ENCODE results near the gene PAN3.

Gene PAN3

DNA sequence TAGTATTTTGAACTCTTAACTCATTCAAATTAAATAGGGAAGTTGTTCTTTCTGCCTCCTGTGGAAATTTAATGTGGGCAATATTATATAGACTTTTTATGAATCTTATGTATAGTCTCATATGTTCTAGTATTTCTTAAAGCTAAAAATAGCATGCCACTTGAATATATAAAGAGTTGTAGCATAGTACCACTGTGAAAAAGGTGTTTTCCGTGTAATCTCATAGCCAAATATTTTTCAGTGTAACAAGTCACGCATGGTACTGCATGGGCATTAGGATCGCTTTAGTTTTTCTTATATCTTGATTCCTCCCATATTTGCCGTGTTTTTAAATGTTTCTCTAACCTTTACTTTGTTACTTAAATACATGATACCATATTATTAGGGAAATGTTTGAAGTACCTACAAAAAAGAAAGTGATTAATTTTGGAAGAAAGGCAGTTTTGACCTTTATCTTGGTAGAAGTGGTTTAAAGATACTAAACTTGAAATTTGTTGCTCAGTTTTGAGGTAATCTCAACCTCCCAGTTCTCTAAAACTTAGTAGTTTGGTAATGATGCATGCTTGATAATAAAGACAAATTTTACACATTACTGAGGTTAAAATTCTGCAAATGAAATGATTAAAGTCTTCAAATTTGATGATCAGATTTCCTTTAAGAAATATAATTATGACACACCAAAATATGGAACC, 81.2 kb downstream of the PAN3 start:
- DNase-seq, result no peak
- TF ChIP-seq POLR2A (IDR thresholded peaks at IDR 0.05; ENCODE audit: low read length) (no peak), GATA1 (IDR thresholded peaks at IDR 0.05; ENCODE audit: low read depth, low read length) (no peak)

DNA sequence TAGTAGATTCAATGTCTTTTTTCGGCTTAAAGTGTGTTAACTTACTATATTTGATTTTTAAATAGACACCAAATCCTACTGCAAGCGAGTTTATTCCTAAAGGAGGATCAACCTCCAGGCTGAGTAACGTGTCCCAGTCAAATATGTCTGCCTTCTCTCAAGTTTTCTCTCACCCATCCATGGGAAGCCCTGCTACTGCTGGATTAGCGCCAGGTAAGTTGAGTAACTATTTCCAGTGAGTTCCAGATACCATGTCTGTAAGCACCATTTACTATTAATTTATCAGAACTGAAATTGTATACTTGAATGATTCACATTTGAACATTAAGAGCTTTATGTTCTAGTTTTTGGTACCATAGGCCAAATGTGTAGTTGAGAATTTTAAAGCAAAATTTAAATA, 81.8 kb downstream of the PAN3 start:
- TF ChIP-seq POLR2A (IDR thresholded peaks at IDR 0.05; ENCODE audit: low read length), result no peak
- TF ChIP-seq GATA1 (IDR thresholded peaks at IDR 0.05; ENCODE audit: low read depth, low read length), result no peak
- DNase-seq, result peak; percentile 4 to 37

DNA sequence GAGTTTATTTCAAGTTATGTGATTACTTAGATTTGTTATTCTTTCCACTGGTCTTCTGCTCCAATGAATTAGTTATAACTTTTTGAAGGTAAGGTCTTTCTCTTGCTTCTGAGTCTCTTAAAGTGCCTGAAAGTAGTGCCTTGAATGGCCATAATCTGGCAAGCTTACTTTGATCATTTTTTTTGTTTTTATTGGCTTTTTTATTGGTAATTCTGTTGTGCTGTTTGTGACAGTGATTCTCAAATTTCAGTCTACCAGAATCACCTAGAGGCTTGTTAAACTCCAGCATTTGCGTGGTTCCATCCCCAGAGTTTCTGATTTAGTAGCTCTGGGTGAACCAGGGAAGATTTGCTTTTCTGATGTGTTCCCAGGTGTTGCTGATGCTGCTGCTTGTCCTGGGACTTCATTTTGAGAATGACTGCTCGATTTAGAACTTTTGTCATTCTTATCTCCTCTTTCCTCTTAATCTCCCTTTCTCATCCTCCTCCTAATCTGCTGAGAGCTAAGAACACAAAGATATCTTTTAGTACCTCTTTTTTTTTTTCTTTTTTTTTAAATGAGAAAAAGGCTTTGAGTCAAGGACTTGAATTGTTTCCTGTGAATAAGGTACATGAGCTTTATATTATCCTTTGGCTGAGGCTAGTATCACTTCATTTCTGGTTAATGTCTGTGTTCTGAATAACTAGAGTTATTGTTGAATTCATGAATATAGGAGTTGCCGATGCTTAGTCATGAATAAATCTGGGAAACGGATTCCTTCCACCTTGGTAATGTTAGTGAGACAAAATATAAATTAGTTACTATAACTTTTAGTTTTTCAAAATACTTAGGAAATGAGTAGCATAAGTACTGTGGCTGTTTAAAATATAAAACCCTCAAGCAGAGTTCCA, 91.4 kb downstream of the PAN3 start:
- TF ChIP-seq GATA1 (IDR thresholded peaks at IDR 0.05; ENCODE audit: low read depth, low read length) (no peak), POLR2A (IDR thresholded peaks at IDR 0.05; ENCODE audit: low read length) (no peak)
- DNase-seq, result no peak

DNA sequence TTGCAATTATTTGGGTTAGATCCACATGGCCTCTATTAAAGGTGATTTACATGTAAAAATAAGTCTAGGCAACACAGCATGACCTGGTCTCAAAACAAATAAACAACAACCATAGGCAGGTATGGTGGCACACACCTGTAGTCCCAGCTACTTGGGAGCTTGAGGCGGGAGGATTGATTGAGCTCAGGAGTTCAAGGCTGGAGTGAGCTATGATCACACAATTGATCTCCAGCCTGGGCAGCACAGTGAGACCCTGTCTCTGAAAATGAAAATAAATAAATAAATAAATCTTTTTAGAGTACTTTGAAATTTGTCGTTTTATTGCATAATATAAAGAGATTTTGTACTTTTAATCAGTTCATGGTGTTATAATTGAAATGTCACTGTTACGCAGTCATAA, 93.3 kb downstream of the PAN3 start:
- no peak for DNase-seq
- TF ChIP-seq POLR2A (IDR thresholded peaks at IDR 0.05; ENCODE audit: low read length) (no peak), GATA1 (IDR thresholded peaks at IDR 0.05; ENCODE audit: low read depth, low read length) (no peak)

DNA sequence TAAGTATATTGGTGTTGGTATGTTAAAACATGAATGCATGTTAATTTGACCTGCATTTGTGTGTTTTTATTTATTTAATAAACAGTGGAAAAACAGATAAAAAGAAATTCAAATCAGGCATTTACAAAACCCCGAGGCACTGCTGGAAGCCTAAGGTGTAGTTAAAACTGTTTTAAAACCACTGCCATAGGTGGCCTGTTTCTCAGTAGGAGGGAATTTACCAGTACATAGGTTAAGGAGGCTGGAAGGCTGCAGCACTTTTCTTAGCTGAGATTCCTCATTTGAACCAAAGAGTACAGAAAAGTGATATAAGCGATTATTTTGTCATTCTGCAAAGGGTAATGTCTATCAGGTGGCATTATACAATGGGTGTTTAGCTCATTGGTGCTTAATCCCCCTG, 99.6 kb downstream of the PAN3 start:
- no peak for DNase-seq
- TF ChIP-seq POLR2A (IDR thresholded peaks at IDR 0.05; ENCODE audit: low read length), result no peak
- no peak for TF ChIP-seq GATA1 (IDR thresholded peaks at IDR 0.05; ENCODE audit: low read depth, low read length)

DNA sequence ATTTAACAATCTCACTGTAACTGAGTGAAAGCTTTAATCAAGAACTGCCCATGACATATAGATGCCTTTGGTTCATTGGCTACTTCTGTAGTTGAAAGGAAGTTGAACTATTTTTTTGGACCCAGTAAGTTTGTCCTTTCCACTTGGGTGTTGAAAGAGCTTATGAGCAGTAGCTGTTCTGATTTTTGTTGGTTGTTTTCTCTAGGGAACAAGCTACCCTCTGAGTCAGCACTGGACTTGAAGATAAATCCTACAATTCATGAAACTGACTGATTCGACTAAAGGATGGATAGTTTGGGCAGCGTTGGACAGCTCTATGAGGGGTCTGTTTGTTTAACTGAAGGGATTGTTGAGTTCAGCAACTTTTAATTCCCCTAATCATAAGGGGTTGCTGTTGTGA, 101.0 kb downstream of the PAN3 start:
- TF ChIP-seq POLR2A (IDR thresholded peaks at IDR 0.05; ENCODE audit: low read length), result no peak
- TF ChIP-seq GATA1 (IDR thresholded peaks at IDR 0.05; ENCODE audit: low read depth, low read length), result no peak
- DNase-seq, result no peak

DNA sequence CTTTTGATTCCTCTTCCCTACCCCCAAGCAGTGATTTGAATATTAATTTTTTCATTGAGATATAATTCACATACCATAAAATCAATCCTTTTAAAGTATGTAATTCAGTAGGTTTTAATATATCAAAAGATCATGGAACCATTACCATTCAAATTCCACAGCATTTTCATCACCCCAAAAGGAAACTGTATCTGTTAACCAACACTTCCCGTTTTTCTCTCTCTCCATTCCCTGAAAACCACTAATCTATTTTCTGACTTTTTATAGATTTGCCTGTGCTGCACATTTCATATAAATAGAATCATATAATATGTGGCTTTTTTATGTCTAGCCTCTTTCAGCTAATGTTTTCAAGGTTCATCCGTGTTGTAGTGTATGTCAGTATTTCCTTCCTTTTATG, 107.1 kb downstream of the PAN3 start:
- no peak for DNase-seq
- TF ChIP-seq POLR2A (IDR thresholded peaks at IDR 0.05; ENCODE audit: low read length) (no peak), GATA1 (IDR thresholded peaks at IDR 0.05; ENCODE audit: low read depth, low read length) (no peak)

DNA sequence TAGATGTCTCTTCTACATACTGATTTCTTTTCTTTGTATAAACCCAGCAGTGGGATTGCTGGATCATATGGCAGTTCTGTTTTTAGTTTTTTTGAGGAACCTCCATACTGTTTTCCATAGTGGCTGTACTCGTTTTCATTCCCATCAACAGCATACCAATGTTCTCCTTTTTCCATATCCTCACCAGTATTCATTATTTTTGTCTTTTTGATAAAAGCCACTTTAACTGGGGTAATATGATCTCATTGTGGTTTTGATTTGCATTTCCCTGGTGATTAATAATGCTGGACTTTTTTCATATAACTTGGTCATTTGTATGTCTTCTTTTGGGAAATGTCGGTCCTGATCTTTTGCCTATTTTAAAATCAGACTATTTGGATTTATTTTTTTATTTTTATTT, 108.5 kb downstream of the PAN3 start:
- no peak for TF ChIP-seq POLR2A (IDR thresholded peaks at IDR 0.05; ENCODE audit: low read length)
- TF ChIP-seq GATA1 (IDR thresholded peaks at IDR 0.05; ENCODE audit: low read depth, low read length), result no peak

DNA sequence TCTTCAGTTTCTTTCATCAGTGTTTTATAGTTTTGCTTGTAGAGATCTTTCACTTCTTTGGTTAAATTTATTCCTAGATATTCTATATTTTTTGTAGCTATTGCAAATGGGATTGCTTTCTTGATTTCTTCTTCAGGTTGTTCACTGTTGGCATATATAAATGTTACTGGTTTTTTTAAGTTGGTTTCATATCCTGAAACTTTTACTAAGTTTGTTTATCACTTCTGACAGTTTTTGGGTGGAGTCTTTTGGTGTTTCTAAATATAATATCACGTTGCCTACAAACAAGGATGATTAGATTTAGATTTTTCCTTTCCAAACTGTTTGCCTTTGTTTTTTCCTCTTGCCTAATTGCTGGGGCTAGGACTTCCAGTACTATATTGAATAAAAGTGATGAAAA, 109.7 kb downstream of the PAN3 start:
- DNase-seq, result peak in 1 of 2 experiments; percentile 18
- TF ChIP-seq GATA1 (IDR thresholded peaks at IDR 0.05; ENCODE audit: low read depth, low read length) (no peak), POLR2A (IDR thresholded peaks at IDR 0.05; ENCODE audit: low read length) (no peak)

More for the DNA sequence above, 108.5 kb downstream of the PAN3 start:
- DNase-seq, result no peak

DNA sequence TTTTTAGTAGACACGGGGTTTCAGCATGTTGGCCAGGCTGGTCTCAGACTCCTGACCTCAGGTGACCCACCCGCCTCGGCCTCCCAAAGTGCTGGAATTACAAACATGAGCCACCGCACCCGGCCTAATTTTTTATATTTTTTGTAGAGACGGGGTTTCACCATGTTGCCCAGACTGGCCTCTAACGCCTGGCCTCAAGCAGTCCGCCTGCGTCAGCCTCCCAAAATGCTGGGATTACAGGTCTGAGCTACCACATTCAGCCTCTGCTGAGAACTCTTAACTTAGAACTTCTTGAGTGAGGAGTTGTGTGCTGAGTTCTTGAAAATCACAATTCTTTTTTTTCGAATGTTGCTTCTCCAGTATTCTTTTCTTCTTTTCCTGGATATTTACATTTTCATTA, 112.2 kb downstream of the PAN3 start:
- DNase-seq, result no peak
- TF ChIP-seq POLR2A (IDR thresholded peaks at IDR 0.05; ENCODE audit: low read length), result no peak
- TF ChIP-seq GATA1 (IDR thresholded peaks at IDR 0.05; ENCODE audit: low read depth, low read length), result no peak

DNA sequence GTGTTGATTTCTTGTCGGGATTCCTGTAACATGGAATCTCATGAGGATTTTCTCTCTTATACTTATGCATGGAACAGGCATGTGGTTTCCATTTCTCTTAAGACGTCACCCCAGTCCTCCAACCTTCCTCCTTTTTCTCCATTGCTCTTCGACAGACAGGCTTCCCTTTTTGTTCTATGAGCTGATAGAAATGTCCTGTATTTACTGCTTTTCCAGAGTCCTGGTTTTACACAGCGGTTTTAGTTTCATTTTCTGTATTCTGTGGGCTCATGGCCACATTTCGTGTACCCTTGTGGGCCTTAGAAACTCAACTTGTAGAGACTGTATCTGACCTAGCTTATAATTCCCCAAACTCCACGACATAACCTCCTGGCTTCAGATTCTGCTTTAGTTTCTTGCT, 113.1 kb downstream of the PAN3 start:
- TF ChIP-seq GATA1 (IDR thresholded peaks at IDR 0.05; ENCODE audit: low read depth, low read length), result no peak
- no peak for TF ChIP-seq POLR2A (IDR thresholded peaks at IDR 0.05; ENCODE audit: low read length)
- DNase-seq, result peak; percentile 14 to 21

DNA sequence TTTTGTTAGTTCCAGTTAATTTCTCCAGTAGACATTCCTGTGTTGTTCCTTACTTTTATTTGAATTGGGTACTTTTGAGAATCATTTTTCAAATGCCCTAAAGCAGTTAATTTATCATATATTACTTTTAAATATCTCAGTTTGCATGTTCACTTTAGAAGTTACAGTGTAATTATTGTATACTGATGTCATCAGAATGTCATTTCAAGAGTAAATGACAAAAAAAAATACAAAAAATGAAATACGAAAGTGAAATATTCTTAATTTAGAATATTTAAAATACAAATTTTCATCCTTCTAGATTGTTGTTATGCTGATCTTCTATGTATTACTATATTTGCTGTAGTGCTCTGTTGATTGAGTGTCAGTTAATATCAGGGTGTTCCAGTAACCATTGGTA, 114.2 kb downstream of the PAN3 start:
- TF ChIP-seq GATA1 (IDR thresholded peaks at IDR 0.05; ENCODE audit: low read depth, low read length) (no peak), POLR2A (IDR thresholded peaks at IDR 0.05; ENCODE audit: low read length) (no peak)

DNA sequence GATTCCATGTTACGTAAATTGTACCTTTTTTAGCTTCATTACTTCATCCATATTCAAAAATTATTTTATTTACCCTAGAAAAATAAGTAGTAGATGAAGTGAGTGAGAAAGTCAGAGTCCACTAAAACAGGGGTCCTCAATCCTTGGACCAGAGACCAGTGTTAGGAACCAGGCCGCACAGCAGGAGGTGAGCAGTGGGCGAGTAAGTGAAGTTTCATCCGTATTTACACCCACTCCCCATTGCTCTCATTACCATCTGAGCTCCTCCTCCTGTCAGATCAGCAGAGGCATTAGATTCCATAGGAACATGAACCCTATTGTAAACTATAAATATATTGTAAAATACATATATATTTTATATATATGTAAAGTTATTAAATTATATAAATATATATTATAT, 119.0 kb downstream of the PAN3 start:
- no peak for TF ChIP-seq POLR2A (IDR thresholded peaks at IDR 0.05; ENCODE audit: low read length)
- TF ChIP-seq GATA1 (IDR thresholded peaks at IDR 0.05; ENCODE audit: low read depth, low read length), result no peak
- no peak for DNase-seq

More for the DNA sequence above, 114.2 kb downstream of the PAN3 start:
- no peak for DNase-seq

DNA sequence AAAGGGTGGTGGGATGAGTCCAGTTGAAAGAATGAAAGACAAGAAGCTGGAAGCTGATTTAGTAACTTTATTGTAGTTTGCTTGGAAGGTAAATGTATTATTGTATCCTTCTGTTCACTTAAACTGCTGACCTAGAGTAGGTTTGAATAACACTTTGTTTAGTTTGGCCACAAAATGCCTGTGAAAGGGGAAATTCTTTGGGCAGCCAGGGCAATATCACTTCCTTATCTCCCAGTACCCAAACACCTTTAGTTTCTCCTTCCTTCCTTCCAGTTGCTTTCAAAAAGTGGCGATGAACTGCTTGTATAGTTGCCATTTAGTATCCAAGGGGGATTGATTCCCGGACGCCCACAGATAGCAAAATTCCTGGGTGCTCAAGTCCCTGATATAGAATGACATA, 120.1 kb downstream of the PAN3 start:
- DNase-seq, result no peak
- TF ChIP-seq POLR2A (IDR thresholded peaks at IDR 0.05; ENCODE audit: low read length) (no peak), GATA1 (IDR thresholded peaks at IDR 0.05; ENCODE audit: low read depth, low read length) (no peak)

DNA sequence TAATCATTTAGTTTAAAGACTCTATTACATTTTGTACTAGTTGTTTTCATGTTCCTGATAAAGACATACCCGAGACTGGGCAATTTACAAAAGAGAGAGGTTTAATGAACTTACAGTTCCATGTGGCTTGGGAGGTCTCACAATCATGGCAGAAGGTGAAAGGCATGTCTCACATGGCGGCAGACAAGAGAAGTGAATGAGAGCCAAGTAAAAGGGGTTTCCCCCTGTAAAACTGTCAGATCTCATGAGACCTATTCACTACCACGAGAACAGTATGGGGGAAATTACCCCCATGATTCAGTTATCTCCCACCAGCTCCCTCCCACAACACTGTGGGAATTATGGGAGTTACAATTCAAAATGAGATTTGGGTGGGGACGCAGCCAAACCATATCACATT, 129.2 kb downstream of the PAN3 start:
- TF ChIP-seq GATA1 (IDR thresholded peaks at IDR 0.05; ENCODE audit: low read depth, low read length) (no peak), POLR2A (IDR thresholded peaks at IDR 0.05; ENCODE audit: low read length) (no peak)
- no peak for DNase-seq
